ENCODE measurements around the gene S100A10.
A peak's percentile ranks its signal among the peaks of the same experiment; 100 is the strongest.

The S100A10 gene

DNA sequence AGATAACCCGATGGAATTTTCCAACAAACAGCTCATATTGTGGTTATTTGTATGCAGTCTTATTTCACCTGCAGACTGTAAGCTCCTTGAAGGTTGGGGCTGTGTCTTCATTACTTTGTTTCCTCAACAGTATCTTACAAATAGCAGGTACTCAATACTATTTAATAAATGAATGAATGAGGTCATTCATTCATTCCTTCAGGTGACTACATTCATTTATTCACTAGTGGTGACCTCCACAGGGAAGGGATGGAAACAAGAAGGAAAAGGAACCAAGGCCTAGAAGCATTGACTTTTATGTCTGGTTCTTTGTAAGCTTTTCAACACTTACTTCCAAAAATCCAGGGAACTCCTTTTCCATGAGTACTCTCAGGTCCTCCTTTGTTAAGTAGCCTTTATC, 7.9 kb downstream of the S100A10 start:
- no peak for DNase-seq

- no peak for DNase-seq
These were observed 8.4 kb downstream of the S100A10 start for GRCh38 chr1:151985270-151985669.

- no peak for DNase-seq
These were observed 9.2 kb downstream of the S100A10 start for GRCh38 chr1:151984313-151984956.

GRCh38 chr1:151982300-151983005, 11.2 kb downstream of the S100A10 start:
- no peak for DNase-seq

DNA sequence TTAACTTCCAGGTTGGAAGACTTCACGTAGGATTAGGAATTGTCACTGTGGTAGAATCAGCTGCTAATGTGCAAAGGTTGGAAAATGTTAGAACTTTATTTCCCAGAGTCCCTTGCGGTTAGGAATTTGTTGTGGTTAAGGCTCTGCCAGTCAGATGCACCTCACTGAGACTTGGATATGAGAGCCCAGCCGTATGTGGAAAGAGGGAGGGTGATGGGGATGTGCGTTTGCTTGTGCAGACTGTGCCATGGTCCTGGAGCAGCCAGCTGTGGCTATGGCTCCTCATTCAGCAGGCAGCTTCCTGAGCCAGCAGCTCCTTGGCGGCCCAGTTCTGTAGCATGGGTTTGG, 12.5 kb downstream of the S100A10 start:
- no peak for DNase-seq

GRCh38 chr1:151980287-151981177, 13.1 kb downstream of the S100A10 start:
- DNase-seq = no peak

GRCh38 chr1:151978922-151979321, 14.7 kb downstream of the S100A10 start:
- no peak for DNase-seq

- no peak for DNase-seq
These were observed 15.9 kb downstream of the S100A10 start for GRCh38 chr1:151977662-151978230.

DNA sequence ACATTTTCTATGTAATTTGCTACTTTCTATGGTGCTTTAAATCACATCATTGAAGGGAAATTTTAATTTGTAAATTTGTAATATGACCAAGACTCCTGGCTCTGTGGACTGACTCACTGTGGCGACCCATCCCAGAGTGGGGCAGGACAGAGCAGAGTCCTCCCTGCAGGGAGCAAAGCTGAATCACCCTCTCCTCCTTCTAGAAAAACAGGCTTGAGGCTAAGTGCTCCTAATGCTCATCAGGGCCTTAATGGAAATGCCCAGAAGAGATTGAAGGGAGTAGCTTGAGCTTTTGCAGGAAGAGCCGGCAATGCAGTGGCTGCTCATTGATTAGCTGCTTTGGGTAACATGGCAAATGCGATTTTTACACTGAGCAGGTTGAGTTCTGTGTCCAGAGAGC, 16.8 kb downstream of the S100A10 start:
- no peak for DNase-seq

GRCh38 chr1:151976015-151976343, 17.7 kb downstream of the S100A10 start:
- DNase-seq = no peak

- DNase-seq = peak; percentile 33
These were observed 18.2 kb downstream of the S100A10 start for GRCh38 chr1:151975311-151976014.

DNA sequence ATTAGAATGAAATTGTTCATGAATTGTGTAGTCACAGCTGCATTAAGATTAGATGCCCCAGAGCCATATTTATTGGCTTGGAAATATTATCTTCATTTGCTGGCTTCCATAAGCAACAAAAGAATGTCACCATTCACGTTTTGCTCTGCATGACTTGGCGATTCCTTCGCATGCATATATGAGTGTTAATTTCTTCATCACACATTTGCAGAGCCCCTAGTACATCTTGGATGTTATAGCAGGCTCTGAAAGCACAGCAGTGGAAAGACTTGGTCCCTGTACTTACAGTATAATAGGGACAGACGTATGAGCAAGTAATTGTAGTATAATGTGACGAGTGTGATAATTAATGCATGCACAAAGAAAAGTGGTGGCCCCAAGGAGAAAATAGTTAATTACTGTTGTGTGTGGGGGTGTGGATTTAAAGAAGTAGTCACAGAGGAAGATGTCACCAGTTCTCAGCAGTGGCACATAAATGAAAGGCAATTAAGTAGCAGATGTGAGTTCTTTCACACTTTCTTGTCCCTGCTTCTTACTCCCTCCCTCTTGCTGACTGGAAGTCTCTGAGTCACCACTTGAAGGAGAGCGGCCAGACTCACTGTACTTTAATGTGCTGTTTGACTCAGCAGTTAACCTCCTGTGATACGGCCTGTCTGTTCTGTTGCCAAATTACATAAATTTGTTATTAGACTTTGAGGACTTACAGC, 21.0 kb downstream of the S100A10 start:
- peak; percentile 37 for DNase-seq

DNA sequence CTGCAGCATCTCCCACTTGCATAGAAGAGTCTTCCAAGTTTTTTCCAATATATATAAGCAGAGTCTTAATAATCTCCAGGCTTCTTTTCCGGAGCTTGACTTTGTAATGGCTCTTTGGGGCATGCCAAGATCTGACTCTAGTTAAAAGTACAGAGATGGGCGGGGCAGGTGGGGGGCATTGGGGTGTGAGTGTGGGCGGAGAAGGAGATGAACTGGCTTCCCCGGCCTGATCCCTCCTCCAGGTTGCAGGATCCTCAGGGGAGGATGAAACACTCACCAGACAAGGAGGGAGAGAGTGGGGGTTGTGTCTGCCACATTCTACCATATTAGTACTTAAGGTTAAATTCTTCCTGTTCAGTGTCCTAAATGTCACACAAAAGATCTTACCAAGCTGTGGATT, 23.0 kb downstream of the S100A10 start:
- DNase-seq = no peak

DNA sequence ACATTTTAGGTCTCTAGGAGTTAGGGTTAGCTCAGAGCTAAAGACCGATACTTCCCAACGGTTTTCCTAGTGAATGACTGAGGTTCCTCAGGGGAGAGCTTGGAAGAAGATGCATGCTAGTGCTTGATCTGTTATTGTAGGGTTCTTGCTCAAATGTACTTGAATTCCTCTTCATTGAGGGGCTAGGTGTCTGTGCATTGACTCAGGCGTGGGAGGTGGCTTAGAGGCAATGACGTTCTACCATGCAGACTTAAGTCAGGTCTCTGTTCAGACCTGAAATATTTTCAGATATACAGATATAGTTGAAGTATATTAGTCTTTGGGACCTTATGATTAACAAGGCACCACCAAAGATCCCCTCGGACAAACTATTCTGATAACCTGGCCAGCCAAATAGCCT, 23.5 kb downstream of the S100A10 start:
- DNase-seq = no peak

- no peak for DNase-seq
These were observed 24.8 kb downstream of the S100A10 start for GRCh38 chr1:151968791-151969399.

- DNase-seq = peak; percentile 82
These were observed 25.6 kb downstream of the S100A10 start for GRCh38 chr1:151968058-151968457.

GRCh38 chr1:151967091-151967490, 26.6 kb downstream of the S100A10 start:
- DNase-seq = no peak

- no peak for DNase-seq
These were observed 27.6 kb downstream of the S100A10 start for GRCh38 chr1:151966061-151966460.

GRCh38 chr1:151964510-151964909, 29.1 kb downstream of the S100A10 start:
- DNase-seq = no peak

DNA sequence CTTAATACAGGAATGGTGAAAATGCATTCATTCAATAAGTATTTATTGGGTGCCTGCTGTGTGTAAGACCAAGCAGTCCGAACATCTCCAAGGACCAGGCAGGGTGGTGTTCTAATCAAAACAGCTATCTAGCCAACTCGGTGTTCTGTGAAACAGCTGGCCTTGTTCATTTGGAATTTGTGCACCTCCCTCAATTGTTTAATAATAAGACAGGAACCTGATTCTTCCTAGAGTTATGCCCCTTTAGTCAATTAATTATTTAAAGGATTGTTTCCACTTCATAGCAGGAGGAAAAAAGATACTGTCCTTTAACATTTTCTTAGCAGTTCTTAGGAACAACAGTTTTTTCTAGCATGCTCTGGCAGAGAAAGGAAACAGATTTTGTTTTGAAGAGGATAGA, 30.4 kb downstream of the S100A10 start:
- no peak for DNase-seq

- no peak for DNase-seq
These were observed 31.8 kb downstream of the S100A10 start for GRCh38 chr1:151961833-151962232.
